Measurements from ENCODE around the gene SIRPA. TPM values are rescaled to one million over a fixed set of nuclear protein-coding genes. Genes with fewer than 3 reads are reported as not detected.

Gene SIRPA
- total and polyA plus RNA-seq, 2 of the 8 experiments (the other 6 are each of a cell fraction or from before 2014, with no cell fraction given) = 3.9 to 4.3 TPM

DNA sequence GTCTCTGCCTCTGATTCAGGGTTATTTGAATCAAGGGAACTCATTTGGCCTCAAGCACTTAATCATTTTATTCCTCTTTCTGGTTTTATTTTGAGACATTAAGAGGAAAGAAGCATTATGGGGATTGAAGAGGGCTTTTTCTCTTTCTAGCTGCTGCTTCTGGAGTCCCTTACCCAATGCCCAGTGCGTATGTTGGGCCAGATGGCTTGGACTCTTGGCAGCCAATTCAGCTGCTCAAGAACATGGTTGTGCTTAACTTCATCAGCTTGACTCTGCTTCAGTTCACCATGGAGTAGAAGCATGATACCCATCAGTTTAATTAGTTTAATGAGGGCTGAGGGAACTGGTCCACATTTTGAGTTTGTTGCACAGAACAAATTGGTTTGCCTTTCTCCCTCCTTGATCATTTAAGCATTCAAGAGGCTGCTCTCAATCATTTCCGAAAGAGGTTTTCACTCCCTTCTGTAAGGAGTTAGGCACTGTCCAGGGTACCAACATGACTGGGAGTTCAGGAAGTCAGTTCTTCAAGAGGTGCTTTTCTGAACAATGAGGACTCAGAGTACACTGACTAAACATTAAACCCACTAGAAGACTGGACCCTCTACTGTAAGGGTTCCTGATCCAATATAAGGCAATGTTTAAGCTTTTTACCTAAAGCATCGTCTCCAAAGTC lies 84.0 kb downstream of the SIRPA start:
- H3K4me2 ChIP-seq (ENCODE audit: insufficient read depth in 1 of 2, low read depth in 2 of 2, low read length in 2 of 2) = no peak overlapping the region
- no peak overlapping the region for H3K14ac ChIP-seq (ENCODE audit: insufficient read length)
- no peak overlapping the region for H2BK120ac ChIP-seq (replicated peaks; ENCODE audit: low read depth, low read length)
- no peak overlapping the region for H4K5ac ChIP-seq (ENCODE audit: insufficient read length, low read depth, low read length)
- H3K4me3 ChIP-seq (ENCODE audit: extremely low read depth in 1 of 4, insufficient read depth in 2 of 4, low read depth in 3 of 4, low read length in 4 of 4) = no peak overlapping the region
- no peak for FAIRE-seq
- no peak overlapping the region for H4K91ac ChIP-seq (replicated peaks; ENCODE audit: insufficient read length, low read length)
- no peaks in the 10 kb centered on the region for H3K4me1 ChIP-seq (replicated peaks in 1 of 4; ENCODE audit: control insufficient read depth in 3 of 4, insufficient read depth in 4 of 4, low read length in 3 of 4)
- H3K27ac ChIP-seq (ENCODE audit: low read depth, low read length) = no peak overlapping the region
- H3K9me3 ChIP-seq (ENCODE audit: insufficient read depth in 2 of 2, low read depth in 1 of 2, low read length in 1 of 2) = no peaks in the 10 kb centered on the region
- H3K79me2 ChIP-seq (ENCODE audit: control insufficient read depth in 1 of 2, insufficient read depth in 2 of 2, low read length in 2 of 2) = no peaks in the 10 kb centered on the region
- no peak overlapping the region for H4K8ac ChIP-seq (ENCODE audit: extremely low read depth, insufficient read depth, low read length)
- no peak overlapping the region for H3K56ac ChIP-seq (replicated peaks; ENCODE audit: insufficient read length, low read depth, low read length)
- peaks cover 0 to 2% (median 0%) of the 10 kb centered on the region in 4 experiments; a peak in 2 of 7 replicates for H3K27me3 ChIP-seq (replicated peaks in 1 of 4; ENCODE audit: control insufficient read depth in 3 of 4, extremely low read depth in 1 of 4, insufficient read depth in 3 of 4, low read length in 3 of 4)
- H3K4ac ChIP-seq (replicated peaks; ENCODE audit: insufficient read length, low read depth, low read length) = no peak overlapping the region
- no peak overlapping the region for H2BK12ac ChIP-seq (ENCODE audit: low read depth, low read length)
- no peak overlapping the region for H3K23ac ChIP-seq (ENCODE audit: insufficient read length)
- no peak overlapping the region for H2AFZ ChIP-seq (ENCODE audit: low read length)
- POLR2A ChIA-PET (ENCODE audit: partially characterized antibody) = no interaction called here
- H2BK20ac ChIP-seq (ENCODE audit: low read length) = no peak overlapping the region
- WGBS, 2 experiments (ENCODE audit: extremely low coverage in 1 of 2, insufficient coverage in 1 of 2, insufficient read length in 1 of 2, insufficient replicate concordance in 2 of 2, low coverage in 1 of 2, low lambda C conversion rate in 2 of 2, missing lambda C conversion rate in 1 of 2) = 72% methylated on average over 3 of the region's 3 CpGs; no CpG with 5 or more reads in 1 of the 2 experiments
- H3K79me1 ChIP-seq (ENCODE audit: low read depth, low read length) = no peaks in the 10 kb centered on the region
- no peak overlapping the region for H2AK5ac ChIP-seq (ENCODE audit: low read depth, low read length)
- no peaks in the 10 kb centered on the region for H3K36me3 ChIP-seq (ENCODE audit: control insufficient read depth in 2 of 4, insufficient read depth in 4 of 4, low read length in 3 of 4)
- CTCF ChIA-PET (ENCODE audit: partially characterized antibody) = interaction anchor here (0.6 to 1.2 kb wide), 2 partner anchors 14 to 159 kb away, joined by 3 to 5 read pairs; no protein-coding TSS in a partner anchor
- no peak overlapping the region for H2BK15ac ChIP-seq (ENCODE audit: low read length)
- no peak overlapping the region for H2BK5ac ChIP-seq (ENCODE audit: low read depth, low read length)
- no peak overlapping the region for H3K9ac ChIP-seq (replicated peaks in 1 of 4; ENCODE audit: extremely low read depth in 1 of 4, low read depth in 3 of 4, low read length in 3 of 4)
- TF ChIP-seq SIRT6 (IDR thresholded peaks at IDR 0.05; ENCODE audit: low read length) (no peak), EZH2 (IDR thresholded peaks at IDR 0.05; ENCODE audit: low read depth, low read length, severe bottlenecking) (no peak), POLR2AphosphoS5 (IDR thresholded peaks at IDR 0.05; ENCODE audit: low read depth, low read length) (no peak), NRF1 (IDR thresholded peaks at IDR 0.05; ENCODE audit: low read depth, low read length) (no peak), TAF7 (optimal IDR thresholded peaks at IDR 0.05; ENCODE audit: borderline replicate concordance, low read depth, low read length) (no peak)
- TF ChIP-seq, protein P1, sequence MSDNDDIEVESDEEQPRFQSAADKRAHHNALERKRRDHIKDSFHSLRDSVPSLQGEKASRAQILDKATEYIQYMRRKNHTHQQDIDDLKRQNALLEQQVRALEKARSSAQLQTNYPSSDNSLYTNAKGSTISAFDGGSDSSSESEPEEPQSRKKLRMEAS (IDR thresholded peaks at IDR 0.05) = no peak
- H3K23me2 ChIP-seq (ENCODE audit: low read depth, low read length) = no peaks in the 10 kb centered on the region
- H3K18ac ChIP-seq (ENCODE audit: extremely low read depth, low read length) = no peak overlapping the region
- DNase-seq (ENCODE audit: low read depth in 1 of 2, low spot score in 2 of 2) = no peak
- H4K20me1 ChIP-seq (replicated peaks in 1 of 2; ENCODE audit: control insufficient read depth in 1 of 2, insufficient read depth in 2 of 2, low read length in 2 of 2) = peaks cover 0 to 1% of the 10 kb centered on the region in 2 experiments
